B cell (primary cell): ENCODE results near the gene SYNJ1. TPM values are rescaled to one million over a fixed set of nuclear protein-coding genes. Genes with fewer than 3 reads are reported as not detected.
A peak's percentile ranks its signal among the peaks of the same experiment; 100 is the strongest.

ENCODE experiments used
- ATAC-seq: fragments of 200-7000 bp; cut with Tn5 transposase; one replicate; pipeline ENCODE4 v1.10.0; 2021; ENCODE audit warnings: low read depth, mild to moderate bottlenecking, moderate number of reproducible peaks, moderate library complexity
- CTCF ChIA-PET: fragments of 350-600 bp; sonication (Branson Sonifier 250); formaldehyde crosslinking; loops from one replicate; lab custom pipeline; 2021; ENCODE audit warnings: antibody characterized with exemption, inconsistent platforms; lab: Charles Lee
- POLR2A ChIA-PET: fragments of 350-600 bp; sonication (Branson Sonifier 250); formaldehyde crosslinking; loops from one replicate; lab custom pipeline; 2021; ENCODE audit warnings: antibody characterized with exemption; lab: Charles Lee
- DNase-seq: peaks from one replicate; pipeline ENCODE4 v3.0.0; 2013
- H2AFZ ChIP-seq: 2 replicates; pipeline ENCODE4 v1.6.1; 2012; ENCODE audit warnings: mild to moderate bottlenecking, low read depth, low read length; ENCODE audit not compliant: insufficient read depth, poor library complexity, severe bottlenecking
- H3K27ac ChIP-seq, 2 donors: 1 replicate in 1 of 2; 2 replicates in 1 of 2; pipeline ENCODE4 v1.5.1; 2012 to 2013; ENCODE audit warnings: low read length in 2 of 2, mild to moderate bottlenecking in 2 of 2, moderate library complexity in 1 of 2
- H3K27me3 ChIP-seq, 4 experiments: fragments of 200-600 bp in 1 of 4; sonication (generic) in 1 of 4; replicated peaks in 1 of 4; 1 replicate in 2 of 4; 2 replicates in 2 of 4; pipeline versions ENCODE4 v1.6.1 to v1.7.0; 2013 to 2016; ENCODE audit warnings: low read length in 3 of 4, mild to moderate bottlenecking in 2 of 4, mixed read lengths in 1 of 4, moderate library complexity in 1 of 4; ENCODE audit not compliant: insufficient read depth in 4 of 4, control insufficient read depth in 3 of 4; ENCODE audit errors: control extremely low read depth in 1 of 4
- H3K36me3 ChIP-seq, 2 experiments: replicated peaks in 1 of 2; 1 replicate in 1 of 2; 2 replicates in 1 of 2; pipeline versions ENCODE4 v1.6.1 to v1.7.1; 2013; ENCODE audit warnings: low read length in 1 of 2; ENCODE audit not compliant: insufficient read depth in 2 of 2, control insufficient read depth in 1 of 2; ENCODE audit errors: control extremely low read depth in 1 of 2, extremely low read depth in 1 of 2
- H3K4me1 ChIP-seq, 2 donors: fragments of 200-600 bp in 1 of 2; sonication (generic) in 1 of 2; 1 replicate in 1 of 2; 2 replicates in 1 of 2; pipeline versions ENCODE4 v1.5.1 to v1.6.1; 2013 to 2017; ENCODE audit warnings: low read length in 2 of 2; ENCODE audit not compliant: control insufficient read depth in 2 of 2, insufficient read depth in 2 of 2
- H3K4me2 ChIP-seq: replicated peaks from 2 replicates; pipeline ENCODE3; 2012; ENCODE audit warnings: mild to moderate bottlenecking, low read depth, low read length; ENCODE audit not compliant: poor library complexity, severe bottlenecking
- H3K4me3 ChIP-seq, 5 experiments: fragments of 200-600 bp in 1 of 5; sonication (generic) in 1 of 5; 1 replicate in 3 of 5; 2 replicates in 2 of 5; pipeline versions ENCODE4 v1.5.1 to v1.7.0; 2011 to 2016; ENCODE audit warnings: low read length in 4 of 5, mild to moderate bottlenecking in 4 of 5, low read depth in 2 of 5, control low read depth in 1 of 5, moderate library complexity in 1 of 5; ENCODE audit not compliant: insufficient read depth in 1 of 5; ENCODE audit errors: control extremely low read depth in 1 of 5, extremely low read depth in 1 of 5
- H3K79me2 ChIP-seq: fragments of 200-600 bp; sonication (generic); one replicate; pipeline ENCODE4 v1.6.0; 2016; ENCODE audit warnings: low read length; ENCODE audit not compliant: control insufficient read depth, insufficient read depth
- H3K9ac ChIP-seq: fragments of 200-600 bp; sonication (generic); 2 replicates; pipeline ENCODE4 v1.6.1; 2017; ENCODE audit warnings: mild to moderate bottlenecking, low read length, moderate library complexity
- H3K9me3 ChIP-seq, 3 donors: one replicate each; pipeline versions ENCODE4 v1.6.1 to v1.7.1; 2013; ENCODE audit warnings: low read length in 2 of 3; ENCODE audit not compliant: control insufficient read depth in 2 of 3, insufficient read depth in 1 of 3; ENCODE audit errors: control extremely low read depth in 1 of 3
- H4K20me1 ChIP-seq: 2 replicates; pipeline ENCODE4 v1.6.0; 2012; ENCODE audit warnings: mild to moderate bottlenecking, low read length; ENCODE audit not compliant: insufficient read depth, control insufficient read depth, poor library complexity, severe bottlenecking
- H3K27ac Mint-ChIP-seq: one replicate; pipeline ENCODE4 v1.8.0; 2021; ENCODE audit warnings: mixed read lengths
- H3K27me3 Mint-ChIP-seq: one replicate; pipeline ENCODE4 v1.8.0; 2021; ENCODE audit warnings: mixed read lengths
- H3K4me1 Mint-ChIP-seq: one replicate; pipeline ENCODE4 v1.8.0; 2021; ENCODE audit warnings: mixed read lengths
- H3K4me3 Mint-ChIP-seq: one replicate; pipeline ENCODE4 v1.8.0; 2021; ENCODE audit warnings: mixed read lengths
- H3K9me3 Mint-ChIP-seq: one replicate; pipeline ENCODE4 v1.8.0; 2022; ENCODE audit warnings: mixed read lengths; ENCODE audit not compliant: insufficient read depth
- CTCF ChIP-seq: fragments of 200-600 bp; IDR thresholded peaks from one replicate; pipeline ENCODE4 v1.8.0; 2022; ENCODE audit warnings: antibody characterized with exemption, mild to moderate bottlenecking
- EZH2 ChIP-seq: IDR thresholded peaks from 2 replicates; pipeline ENCODE4 v1.6.1; 2012; ENCODE audit warnings: borderline replicate concordance, low read depth, mild to moderate bottlenecking, moderate library complexity, low read length; ENCODE audit not compliant: insufficient read depth, poor library complexity, severe bottlenecking
- WGBS: methylation state at CpG from one replicate; pipeline ENCODE4 v1.1.5; 2013; ENCODE audit warnings: missing lambda C conversion rate; ENCODE audit not compliant: insufficient coverage; 5-methylcytosine and 5-hydroxymethylcytosine counted together
- intact Hi-C: fragments of 100-400 bp; cut with micrococcal nuclease; formaldehyde crosslinking; loops from one replicate; pipeline ENCODE4 v1.10.0; 2022
- polyA minus RNA-seq: library from RNA; depleted of rRNA, polyadenylated mRNA; stranded (reverse); fragments of >200 nt; gene quantifications from 2 replicates; pipeline ENCODE4 v1.2.3, GENCODE V29; 2012
- polyA plus RNA-seq: library from polyadenylated mRNA; depleted of rRNA; stranded (reverse); fragments of >200 nt; gene quantifications from 2 replicates; pipeline ENCODE4 v1.2.3, GENCODE V29; 2012
- total RNA-seq, 2 donors: library from RNA; stranded (reverse); fragments of 120-200 nt in 1 of 2; gene quantifications; 1 replicate in 1 of 2; 2 replicates in 1 of 2; pipeline versions ENCODE4 v1.2.3 to v1.2.4, GENCODE V29; 2013 to 2022

SYNJ1 gene, protein sequence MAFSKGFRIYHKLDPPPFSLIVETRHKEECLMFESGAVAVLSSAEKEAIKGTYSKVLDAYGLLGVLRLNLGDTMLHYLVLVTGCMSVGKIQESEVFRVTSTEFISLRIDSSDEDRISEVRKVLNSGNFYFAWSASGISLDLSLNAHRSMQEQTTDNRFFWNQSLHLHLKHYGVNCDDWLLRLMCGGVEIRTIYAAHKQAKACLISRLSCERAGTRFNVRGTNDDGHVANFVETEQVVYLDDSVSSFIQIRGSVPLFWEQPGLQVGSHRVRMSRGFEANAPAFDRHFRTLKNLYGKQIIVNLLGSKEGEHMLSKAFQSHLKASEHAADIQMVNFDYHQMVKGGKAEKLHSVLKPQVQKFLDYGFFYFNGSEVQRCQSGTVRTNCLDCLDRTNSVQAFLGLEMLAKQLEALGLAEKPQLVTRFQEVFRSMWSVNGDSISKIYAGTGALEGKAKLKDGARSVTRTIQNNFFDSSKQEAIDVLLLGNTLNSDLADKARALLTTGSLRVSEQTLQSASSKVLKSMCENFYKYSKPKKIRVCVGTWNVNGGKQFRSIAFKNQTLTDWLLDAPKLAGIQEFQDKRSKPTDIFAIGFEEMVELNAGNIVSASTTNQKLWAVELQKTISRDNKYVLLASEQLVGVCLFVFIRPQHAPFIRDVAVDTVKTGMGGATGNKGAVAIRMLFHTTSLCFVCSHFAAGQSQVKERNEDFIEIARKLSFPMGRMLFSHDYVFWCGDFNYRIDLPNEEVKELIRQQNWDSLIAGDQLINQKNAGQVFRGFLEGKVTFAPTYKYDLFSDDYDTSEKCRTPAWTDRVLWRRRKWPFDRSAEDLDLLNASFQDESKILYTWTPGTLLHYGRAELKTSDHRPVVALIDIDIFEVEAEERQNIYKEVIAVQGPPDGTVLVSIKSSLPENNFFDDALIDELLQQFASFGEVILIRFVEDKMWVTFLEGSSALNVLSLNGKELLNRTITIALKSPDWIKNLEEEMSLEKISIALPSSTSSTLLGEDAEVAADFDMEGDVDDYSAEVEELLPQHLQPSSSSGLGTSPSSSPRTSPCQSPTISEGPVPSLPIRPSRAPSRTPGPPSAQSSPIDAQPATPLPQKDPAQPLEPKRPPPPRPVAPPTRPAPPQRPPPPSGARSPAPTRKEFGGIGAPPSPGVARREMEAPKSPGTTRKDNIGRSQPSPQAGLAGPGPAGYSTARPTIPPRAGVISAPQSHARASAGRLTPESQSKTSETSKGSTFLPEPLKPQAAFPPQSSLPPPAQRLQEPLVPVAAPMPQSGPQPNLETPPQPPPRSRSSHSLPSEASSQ (N-terminal part only)
- total RNA-seq (9.2 and 9.4 TPM in 2 replicates), polyA plus RNA-seq (2.2 and 2.4 TPM in 2 replicates), polyA minus RNA-seq (0.86 and 2.1 TPM in 2 replicates)
- 3.1 TPM for total RNA-seq (2013)

DNA sequence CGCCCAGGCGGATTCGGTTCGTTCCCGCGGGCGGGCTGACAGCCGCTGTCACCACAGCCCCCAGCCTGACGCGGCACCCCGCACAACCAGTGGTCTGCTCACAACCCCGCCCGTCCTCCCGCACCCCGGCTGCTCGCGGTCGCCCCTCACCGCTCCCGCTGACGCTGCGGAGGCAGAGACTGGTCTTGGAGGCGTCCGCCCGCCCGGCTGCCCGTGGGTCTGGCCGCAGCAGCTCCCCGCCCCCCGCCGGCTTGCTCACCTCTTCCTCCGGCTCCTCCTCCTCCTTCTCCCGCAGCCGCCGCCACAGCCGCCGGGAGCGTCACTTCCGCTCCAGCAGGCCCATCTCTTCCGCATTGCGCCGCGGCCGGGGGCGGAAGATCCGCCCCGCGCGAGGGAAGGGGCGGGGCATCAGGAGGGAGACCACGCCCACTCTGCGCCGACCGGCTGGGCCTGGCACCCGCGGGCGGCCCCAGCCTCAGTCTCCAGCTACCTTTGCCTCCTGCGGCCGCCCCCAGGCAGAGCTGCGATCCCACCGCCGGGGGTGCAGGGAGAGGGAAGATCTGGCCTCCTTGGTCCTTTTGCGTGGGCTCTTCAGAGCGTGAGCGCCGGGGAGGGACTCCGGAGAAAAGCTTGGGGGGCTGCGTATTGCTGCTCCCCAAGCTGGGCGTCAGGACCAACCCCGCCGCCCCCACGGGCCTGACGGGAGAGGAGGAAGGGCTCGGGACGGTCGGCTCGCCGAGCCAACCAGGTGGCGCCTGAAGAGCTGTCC lies at the start of gene SYNJ1:
Gene SYNJ1, minus strand, starts transcription at position 327 of the 769 bp plus-strand sequence. CDS start 1,118 bp downstream, outside the sequence.
- peak within 1 kb of the TSS; percentile 82 for H3K27ac Mint-ChIP-seq
- H3K27me3 ChIP-seq: peaks cover 0 to 4% (median 0%) of the 10 kb centered on the region in 4 experiments
- peak within 1 kb of the TSS; percentile 94 for H2AFZ ChIP-seq
- CTCF ChIA-PET: interaction anchor here (0.6 to 3.6 kb wide), 7 partner anchors 10 to 104 kb away, joined by 3 to 17 read pairs (median 3); partner anchors contain the start of gene PAXBP1
- DNase-seq (peak; percentile 95), ATAC-seq (peak; percentile 92)
- TF ChIP-seq CTCF (no peak), EZH2 (no peak)
- H4K20me1 ChIP-seq: peaks cover 8% of the 10 kb centered on the region
- POLR2A ChIA-PET: interaction anchor here (1.0 to 2.6 kb wide), 4 partner anchors 16 to 115 kb away, joined by 5 to 25 read pairs (median 5); partner anchors contain the start of genes CFAP298 and PAXBP1
- no peaks in the 10 kb centered on the region for H3K79me2 ChIP-seq
- no peaks in the 10 kb centered on the region for H3K27me3 Mint-ChIP-seq
- peaks cover 13 to 18% of the 10 kb centered on the region in 2 donors for H3K4me1 ChIP-seq
- H3K27ac ChIP-seq: peak within 1 kb of the TSS; percentile 32 to 54
- WGBS: under 1% methylated on average over 79 of the region's 79 CpGs
- peak within 1 kb of the TSS; percentile 87 for H3K9ac ChIP-seq
- no peaks in the 10 kb centered on the region for H3K9me3 Mint-ChIP-seq
- H3K4me2 ChIP-seq: peak within 1 kb of the TSS; percentile 93
- peaks cover 16% of the 10 kb centered on the region for H3K4me1 Mint-ChIP-seq
- H3K4me3 Mint-ChIP-seq: peak within 1 kb of the TSS; percentile 94
- no peaks in the 10 kb centered on the region for H3K36me3 ChIP-seq
- peak within 1 kb of the TSS; percentile 77 to 92 (median 88) for H3K4me3 ChIP-seq
- no peaks in the 10 kb centered on the region for H3K9me3 ChIP-seq
- intact Hi-C loops: loop anchor here (1.0 to 10.0 kb wide), 9 partner anchors 16 to 1887 kb away; partner anchors contain the start of genes CFAP298, CRYZL1, DNAJC28 and IL10RB
